AG09319 (cell line): ENCODE measurements around the gene CASR.

ENCODE experiments used
- DNase-seq: peaks from one replicate; pipeline ENCODE4 v3.0.0-alpha.2; 2010; ENCODE audit warnings: low read depth; ENCODE audit errors: extremely low read depth
- CTCF ChIP-seq: IDR thresholded peaks from 2 replicates; pipeline ENCODE4 v1.5.1; 2011; ENCODE audit warnings: low read depth, mild to moderate bottlenecking, inconsistent platforms, low read length, moderate library complexity

CASR gene

GRCh38 chr3:122178711-122179110 is 4.8 kb upstream of the CASR start:
- DNase-seq: no peak
- TF ChIP-seq CTCF: no peak

- no peak for TF ChIP-seq CTCF
- DNase-seq: no peak
Observed at GRCh38 chr3:122183893-122184590, 574 bp downstream of the CASR start.

GRCh38 chr3:122184591-122184929 is 1.1 kb downstream of the CASR start:
- DNase-seq: no peak
- TF ChIP-seq CTCF: no peak

- DNase-seq: no peak
- TF ChIP-seq CTCF: no peak
Observed at GRCh38 chr3:122186372-122186771, 2.9 kb downstream of the CASR start.

- TF ChIP-seq CTCF: no peak
Observed at GRCh38 chr3:122188737-122189136, 5.3 kb downstream of the CASR start.

GRCh38 chr3:122189357-122189756 is 5.9 kb downstream of the CASR start:
- no peak for TF ChIP-seq CTCF
- no peak for DNase-seq

More at GRCh38 chr3:122188737-122189136, 5.3 kb downstream of the CASR start:
- no peak for DNase-seq

GRCh38 chr3:122190525-122190924 is 7.1 kb downstream of the CASR start:
- no peak for DNase-seq
- no peak for TF ChIP-seq CTCF
